IPS-18c (cell line): ENCODE results near the gene TRAF3IP1.
A peak's percentile ranks its signal among the peaks of the same experiment; 100 is the strongest.
"Not testable (repeated sequence)": the region's sequence is repeated elsewhere in the genome, so short reads cannot be mapped to it uniquely, and the experiment has no call there.

Experiments used
- H3K4me3 ChIP-seq: 2 replicates; pipeline ENCODE4 v1.7.0; 2013; ENCODE audit warnings: low read depth, mild to moderate bottlenecking, low read length, moderate library complexity; ENCODE audit not compliant: insufficient read depth
- H3K9me3 ChIP-seq: one replicate; pipeline ENCODE4 v1.6.1; 2013; ENCODE audit warnings: mild to moderate bottlenecking, low read length, moderate library complexity; ENCODE audit not compliant: control insufficient read depth, insufficient read depth

TRAF3IP1 gene, protein sequence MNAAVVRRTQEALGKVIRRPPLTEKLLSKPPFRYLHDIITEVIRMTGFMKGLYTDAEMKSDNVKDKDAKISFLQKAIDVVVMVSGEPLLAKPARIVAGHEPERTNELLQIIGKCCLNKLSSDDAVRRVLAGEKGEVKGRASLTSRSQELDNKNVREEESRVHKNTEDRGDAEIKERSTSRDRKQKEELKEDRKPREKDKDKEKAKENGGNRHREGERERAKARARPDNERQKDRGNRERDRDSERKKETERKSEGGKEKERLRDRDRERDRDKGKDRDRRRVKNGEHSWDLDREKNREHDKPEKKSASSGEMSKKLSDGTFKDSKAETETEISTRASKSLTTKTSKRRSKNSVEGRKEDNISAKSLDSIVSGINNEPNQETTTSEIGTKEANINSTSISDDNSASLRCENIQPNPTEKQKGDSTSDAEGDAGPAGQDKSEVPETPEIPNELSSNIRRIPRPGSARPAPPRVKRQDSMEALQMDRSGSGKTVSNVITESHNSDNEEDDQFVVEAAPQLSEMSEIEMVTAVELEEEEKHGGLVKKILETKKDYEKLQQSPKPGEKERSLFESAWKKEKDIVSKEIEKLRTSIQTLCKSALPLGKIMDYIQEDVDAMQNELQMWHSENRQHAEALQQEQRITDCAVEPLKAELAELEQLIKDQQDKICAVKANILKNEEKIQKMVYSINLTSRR

DNA sequence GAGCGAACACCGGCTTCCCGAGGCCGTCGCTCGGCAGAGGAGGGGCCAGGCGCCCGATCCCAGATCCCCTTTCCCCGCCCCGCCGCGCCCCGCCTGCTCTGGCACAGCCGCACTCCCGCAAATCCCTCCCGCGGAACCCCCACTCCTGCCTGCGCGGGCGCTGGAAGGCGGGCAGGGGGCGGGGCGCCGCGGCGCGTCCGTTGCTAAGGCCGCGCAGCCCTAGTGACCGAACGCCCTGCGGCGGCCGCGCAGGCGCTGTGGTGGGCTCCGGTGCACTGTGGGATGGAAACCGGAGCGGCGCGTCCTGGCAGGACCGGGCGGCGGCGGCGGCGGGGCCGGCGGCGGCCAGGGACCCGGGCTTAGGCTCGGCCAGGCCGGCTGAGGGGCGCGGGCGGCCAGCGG lies at the start of gene TRAF3IP1:
TRAF3IP1 (plus strand) TSS at position 273 of the 402 bp plus-strand sequence. CDS start 145 bp downstream, outside the sequence.
- no peaks in the 10 kb centered on the region for H3K9me3 ChIP-seq
- peak within 1 kb of the TSS; percentile 66 for H3K4me3 ChIP-seq

DNA sequence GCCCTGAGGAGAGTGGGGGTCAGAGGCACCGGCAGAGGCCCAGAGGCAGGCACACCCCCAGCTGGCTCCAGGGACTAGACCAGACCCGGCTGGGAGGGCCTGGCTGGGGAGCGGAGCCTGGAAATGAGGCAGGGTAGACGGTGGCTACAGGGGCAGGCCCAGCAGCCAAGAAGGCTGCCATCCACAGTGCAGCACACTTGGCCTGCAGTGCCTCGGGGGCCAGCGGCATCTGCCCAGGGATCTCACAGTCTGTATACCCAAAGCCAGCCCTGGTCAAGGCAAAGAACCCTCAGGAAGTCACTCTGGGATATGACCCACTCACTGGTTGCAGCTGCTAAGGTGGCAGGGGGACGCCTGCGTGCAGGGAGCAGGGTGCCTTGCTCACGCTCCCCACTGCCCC lies 49.7 kb upstream of the TRAF3IP1 start:
- Histone ChIP-seq H3K9me3 (no peaks in the 10 kb centered on the region), H3K4me3 (no peak overlapping the region)

DNA sequence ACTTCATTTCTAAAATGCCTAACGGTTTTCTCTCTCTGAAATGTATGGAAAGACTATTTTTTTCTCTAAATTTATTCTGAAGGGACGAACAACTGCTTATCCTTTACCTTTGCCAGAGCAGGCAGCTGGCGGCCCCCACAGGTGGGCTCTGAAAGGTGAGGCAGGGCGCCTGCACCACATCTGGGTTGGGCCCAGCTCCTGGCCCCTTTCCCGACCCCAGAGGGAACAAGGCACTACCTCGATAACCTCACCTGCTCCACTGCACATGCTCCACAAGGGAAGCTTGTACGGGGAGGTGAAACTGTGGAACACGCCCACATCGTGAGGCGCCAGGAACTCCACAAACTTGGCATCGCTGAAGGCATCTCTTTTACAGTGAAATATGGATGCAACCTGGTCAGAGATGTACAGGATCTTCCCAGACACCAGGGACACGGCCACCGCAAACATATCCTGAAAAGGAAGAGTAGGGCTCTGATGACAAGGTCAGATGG lies 49.2 kb upstream of the TRAF3IP1 start:
- Histone ChIP-seq H3K9me3 (no peaks in the 10 kb centered on the region), H3K4me3 (no peak overlapping the region)

DNA sequence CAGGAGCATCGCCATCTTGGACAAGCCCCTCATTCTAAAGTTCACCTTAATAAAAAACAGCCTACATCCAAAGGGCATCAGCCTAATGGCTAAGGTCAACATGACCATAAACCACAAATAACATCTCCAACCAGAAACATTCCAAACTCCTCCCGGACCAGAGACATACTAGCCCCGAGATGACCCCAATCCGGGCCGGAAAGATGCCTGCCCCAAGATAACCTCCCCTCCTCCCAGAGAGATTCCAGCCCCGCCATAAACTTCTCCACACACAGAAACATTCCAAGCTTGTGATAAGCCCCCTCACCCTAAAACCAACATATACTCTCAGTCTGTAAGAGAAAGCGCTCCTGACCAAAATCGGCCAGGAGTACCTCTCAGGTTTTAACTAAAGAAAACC lies 48.6 kb upstream of the TRAF3IP1 start:
- not testable (repeated sequence) for H3K9me3 ChIP-seq, H3K4me3 ChIP-seq

DNA sequence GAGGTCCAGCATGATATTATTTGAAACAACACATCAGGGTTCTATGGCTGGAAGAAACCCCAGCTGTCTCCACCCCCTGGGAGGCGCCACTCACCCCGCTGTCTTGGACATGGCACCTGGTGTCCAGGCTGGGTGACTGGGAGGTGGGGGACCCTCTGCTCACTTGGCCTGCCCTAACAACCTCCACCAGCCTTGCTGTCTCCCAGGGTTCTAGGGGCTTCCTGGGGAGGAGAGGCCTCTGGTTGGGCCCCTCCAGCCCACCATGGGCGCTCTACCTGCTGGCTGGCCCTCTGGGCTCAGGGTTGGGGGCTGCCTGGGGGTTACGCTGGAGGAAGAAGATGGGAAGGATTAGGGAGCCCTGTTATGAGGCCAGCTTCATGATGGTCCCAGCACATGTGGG lies 48.2 kb upstream of the TRAF3IP1 start:
- Histone ChIP-seq H3K4me3 (no peak overlapping the region), H3K9me3 (no peaks in the 10 kb centered on the region)

DNA sequence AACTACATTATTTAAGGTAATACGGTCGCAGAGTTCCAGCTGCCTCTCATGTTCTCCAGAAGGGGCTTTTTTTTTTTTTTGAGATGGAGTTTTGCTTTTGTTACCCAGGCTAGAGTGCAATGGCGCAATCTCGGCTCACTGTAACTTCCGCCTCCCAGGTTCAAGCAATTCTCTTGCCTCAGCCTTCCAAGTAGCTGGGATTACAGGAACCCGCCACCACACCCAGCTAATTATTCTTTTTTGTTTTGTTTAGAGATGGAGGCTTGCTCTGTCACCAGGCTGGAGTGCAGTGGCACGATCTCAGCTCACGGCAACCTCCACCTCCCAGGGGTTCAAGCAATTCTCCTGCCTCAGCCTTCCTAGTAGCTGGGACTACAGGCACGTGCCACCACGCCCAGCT lies 46.9 kb upstream of the TRAF3IP1 start:
- H3K9me3 ChIP-seq, result not testable (repeated sequence)

DNA sequence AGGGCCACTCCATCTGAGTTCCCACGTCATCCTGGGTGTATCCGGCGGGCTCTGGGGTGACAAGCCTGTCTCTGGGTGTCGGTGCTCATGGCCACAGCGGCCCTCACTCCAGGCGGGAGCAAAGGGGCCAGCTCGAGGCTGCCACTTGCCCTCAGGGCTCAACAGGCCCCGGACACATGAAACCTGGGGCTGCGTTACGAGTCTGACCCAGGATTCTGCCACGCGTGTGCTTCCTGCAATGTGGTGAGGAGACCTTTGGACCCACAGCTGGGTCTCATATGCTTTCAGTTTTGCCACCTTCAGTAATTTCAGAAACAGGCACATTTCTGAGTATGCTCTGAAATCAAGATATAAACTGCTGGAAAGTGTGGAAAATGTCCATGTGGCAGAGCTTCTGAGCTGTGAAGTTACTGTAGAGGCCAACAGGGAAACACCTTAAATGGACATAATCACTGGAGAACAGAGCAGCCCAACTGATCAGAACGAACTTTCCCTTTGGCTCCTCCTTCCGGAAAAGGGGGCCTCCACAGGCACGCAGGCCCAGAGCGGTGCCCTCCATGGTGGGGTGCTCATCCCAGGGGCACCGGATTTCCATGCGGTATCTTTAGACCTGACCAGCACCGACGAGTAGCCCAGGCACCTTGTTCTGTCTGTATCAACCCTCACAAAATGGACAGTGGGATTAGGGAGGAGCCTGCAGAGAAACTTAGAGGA lies 46.0 kb upstream of the TRAF3IP1 start:
- H3K4me3 ChIP-seq, result no peak overlapping the region
- H3K9me3 ChIP-seq, result no peaks in the 10 kb centered on the region

More for the DNA sequence above, 46.9 kb upstream of the TRAF3IP1 start:
- H3K4me3 ChIP-seq, result not testable (repeated sequence)

DNA sequence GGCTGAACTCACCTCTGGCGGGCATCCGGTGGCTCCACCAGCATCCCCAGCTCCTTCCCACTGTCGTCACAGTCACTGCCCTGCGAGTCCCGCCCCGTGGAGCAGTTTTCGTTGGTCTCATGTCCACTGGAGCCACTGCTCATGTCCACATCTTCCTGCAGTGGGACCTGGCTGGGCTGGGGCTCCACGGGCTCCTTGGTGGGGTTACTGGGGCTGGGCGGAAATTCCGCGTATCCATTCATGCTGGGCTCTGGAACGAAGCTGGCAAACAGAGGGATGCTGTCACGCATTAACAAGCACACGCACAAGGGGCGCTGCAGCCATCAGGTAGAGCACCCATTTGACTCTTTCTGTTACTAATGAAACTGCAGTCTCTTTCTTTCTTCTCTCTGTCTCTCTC lies 42.6 kb upstream of the TRAF3IP1 start:
- no peaks in the 10 kb centered on the region for H3K9me3 ChIP-seq
- H3K4me3 ChIP-seq, result no peak overlapping the region

DNA sequence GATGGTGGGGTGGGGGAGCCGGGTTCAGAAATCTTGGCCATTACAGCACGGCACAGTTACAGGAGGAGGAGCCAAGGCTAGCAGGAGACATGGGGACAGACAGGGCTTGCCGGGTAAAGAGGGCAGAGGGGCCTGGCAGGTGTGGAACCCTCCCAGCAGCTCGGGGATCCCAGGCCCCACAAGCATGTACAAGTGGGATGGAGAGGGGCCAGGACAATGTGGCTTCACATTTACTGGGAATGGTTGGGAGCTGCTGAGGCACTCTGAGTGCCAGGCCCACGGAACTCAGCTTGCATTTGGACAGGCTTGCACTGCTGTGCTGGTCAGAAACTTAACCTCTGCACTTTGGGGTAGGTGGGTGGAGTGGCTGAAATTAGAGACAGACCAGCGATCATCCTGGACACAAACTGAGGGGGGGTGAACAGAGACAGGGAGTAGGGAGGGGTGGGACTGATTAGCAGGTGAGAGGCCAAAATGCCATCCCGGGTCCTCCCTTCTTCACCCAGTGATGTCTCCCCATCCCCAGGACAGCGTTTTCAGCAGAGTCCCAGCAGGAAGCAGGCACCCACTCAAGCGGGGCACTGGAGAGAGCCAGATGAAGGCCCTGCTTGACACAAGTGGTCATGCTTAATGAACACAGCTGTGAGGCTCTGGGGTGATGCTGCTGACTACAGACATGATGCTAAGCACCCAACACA lies 41.5 kb upstream of the TRAF3IP1 start:
- H3K4me3 ChIP-seq, result no peak overlapping the region
- H3K9me3 ChIP-seq, result no peaks in the 10 kb centered on the region

DNA sequence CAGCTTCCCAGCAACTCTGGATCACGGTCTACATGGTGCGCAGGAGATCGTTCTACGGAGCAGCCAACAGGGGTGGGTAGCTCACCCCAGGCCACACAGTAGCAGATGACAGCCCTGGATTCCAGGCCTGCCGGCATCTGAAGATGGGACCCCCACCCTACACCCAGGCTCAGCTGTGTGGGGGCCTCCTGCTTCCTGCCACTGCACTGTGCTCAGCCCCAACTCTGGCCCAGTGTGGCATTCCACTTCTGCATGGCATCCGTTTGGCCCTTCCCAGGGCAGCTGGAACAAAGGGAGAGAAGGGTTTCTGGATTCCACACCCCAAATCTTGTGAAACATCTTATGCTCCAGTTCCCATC lies 41.0 kb upstream of the TRAF3IP1 start:
- no peaks in the 10 kb centered on the region for H3K9me3 ChIP-seq
- H3K4me3 ChIP-seq, result no peak overlapping the region

DNA sequence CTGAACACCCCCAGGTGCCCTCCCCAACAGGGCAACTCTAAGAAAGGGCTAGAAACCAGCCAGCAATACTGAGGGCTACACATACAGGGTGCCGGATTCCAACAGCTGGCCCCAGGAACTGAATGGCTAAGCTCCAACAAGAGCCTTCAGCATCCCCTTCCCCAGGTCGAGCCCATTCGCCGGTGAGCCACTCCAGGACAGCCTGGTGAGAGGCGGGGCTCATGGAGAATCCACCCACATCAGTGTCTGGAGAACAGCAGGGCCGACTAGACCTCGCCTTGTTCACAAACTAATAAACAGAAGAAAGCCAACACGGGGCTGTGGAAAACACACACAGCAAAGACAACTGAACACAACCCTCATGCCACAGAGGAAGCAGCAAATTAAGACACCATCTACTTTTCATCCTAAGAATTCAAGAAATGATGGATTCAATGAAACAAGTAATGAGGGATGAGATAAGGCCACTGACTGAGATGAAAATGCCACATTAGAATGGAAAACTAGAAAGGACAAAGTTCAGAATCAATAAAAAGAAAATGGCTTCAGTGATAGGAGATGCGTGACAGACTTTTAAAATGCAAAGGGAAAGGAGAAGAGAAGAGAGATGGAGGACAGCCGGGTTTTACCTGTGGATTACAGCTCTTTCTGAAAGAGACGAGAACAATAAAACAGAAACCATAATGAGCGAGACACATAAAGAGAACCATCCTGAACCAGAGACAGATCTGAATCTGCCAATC lies 40.1 kb upstream of the TRAF3IP1 start:
- Histone ChIP-seq H3K4me3 (no peak overlapping the region), H3K9me3 (no peaks in the 10 kb centered on the region)

DNA sequence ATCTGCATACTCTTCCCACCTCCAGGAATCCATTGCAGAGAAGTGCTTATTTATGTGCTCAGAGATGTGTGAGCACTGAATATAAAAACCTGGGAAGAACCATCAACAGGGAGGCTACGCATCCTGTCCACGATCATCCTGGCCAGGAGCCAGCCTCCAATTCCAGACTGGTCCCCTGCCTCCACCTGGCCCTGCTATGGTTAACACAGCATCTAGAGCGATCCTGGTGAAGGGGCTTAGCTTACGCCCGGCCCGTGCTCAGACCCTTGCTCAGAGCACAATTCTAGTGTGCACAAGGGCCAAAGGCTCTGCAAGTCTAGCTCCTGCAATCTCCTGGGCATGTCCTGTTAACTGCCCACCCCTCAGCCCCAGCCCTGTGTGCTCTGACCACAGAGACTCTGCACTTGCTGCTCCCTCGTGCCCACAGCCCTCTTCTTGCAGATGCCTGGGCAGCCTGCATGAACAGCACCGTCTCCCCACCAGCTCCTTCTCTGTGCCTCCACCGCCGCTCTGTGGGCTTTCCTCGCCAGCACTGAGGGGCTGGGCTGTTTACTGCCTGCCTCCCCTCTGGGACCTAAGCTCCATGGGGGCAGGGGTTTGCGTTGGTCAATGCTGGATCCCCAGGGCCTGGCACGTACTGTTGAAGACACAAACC lies 38.4 kb upstream of the TRAF3IP1 start:
- H3K9me3 ChIP-seq, result no peaks in the 10 kb centered on the region
- H3K4me3 ChIP-seq, result no peak overlapping the region

DNA sequence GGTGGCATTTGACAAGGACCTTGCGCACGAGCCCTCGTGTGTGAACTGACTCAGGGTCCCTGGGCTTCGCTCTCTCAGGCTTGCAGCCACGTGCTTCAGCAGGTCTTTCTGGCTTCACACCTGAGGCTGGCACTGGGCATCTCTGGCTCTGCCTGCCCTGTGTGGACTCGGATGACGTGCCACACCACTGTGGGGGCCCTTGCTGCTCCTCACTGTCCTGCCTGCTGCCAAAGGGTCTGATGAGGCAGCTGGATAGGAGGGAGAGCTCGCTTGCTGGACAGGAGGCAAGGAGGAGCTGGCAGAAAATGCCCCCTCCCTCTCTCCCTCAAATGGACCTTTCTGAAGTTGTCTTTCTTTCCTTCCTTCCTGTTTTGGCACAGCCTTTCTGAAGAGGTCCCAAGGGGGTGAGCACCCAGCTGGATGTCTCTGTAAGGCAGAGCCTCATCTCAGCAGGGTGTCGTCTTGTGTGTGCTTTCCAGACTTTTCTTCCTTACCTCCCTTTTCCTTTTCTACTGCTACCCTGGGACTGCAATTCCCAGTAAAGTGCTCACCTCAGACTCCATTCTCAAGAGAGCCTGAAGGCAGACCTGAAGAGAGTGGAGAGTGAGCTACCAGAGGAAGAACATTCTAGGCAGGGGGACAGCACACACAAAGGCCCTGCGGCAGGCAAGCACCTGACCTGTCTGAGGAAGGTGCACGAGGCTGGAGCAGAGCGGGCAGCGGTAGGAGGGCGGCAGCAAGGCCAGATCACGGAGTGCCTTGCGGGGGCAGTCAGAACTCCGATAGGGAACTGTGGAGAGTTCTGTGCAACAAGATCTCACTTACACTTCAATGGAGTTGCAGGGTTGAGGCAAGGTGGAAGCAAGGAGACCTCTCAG lies 37.2 kb upstream of the TRAF3IP1 start:
- no peak overlapping the region for H3K4me3 ChIP-seq
- H3K9me3 ChIP-seq, result no peaks in the 10 kb centered on the region

DNA sequence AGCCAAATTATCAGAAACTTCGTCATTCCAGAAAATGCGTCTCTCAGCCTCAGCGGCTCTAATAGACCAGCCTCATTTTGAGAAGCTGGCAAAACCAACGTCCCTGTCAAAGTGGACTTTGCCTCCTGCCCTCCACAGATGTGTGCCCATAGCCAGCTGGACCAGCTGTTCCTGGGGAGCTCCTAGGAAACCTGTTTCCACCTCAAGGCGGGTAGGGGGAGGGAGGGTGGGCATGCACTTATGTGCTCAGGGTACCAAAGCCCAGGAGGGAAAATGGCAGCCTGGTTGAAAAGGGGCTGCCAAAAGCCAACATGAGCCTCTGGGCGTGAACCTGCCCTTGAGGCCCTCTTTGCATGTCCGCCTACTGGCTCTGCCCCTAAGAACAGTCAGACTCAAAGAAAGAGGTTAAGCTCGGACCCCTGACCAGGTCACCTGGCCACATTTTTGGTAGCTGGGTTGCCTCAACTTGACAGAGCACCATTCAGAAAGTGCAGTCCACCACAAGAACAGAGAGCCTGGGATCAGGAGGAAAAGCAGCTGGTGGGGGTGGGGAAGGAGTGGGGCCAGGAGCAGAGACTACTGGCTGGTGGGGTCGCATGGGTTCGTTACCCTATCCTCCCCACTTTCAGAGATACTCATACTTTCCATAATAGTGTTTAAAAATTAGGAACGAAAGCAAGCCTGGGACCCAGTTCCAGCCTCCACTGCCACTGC lies 35.4 kb upstream of the TRAF3IP1 start:
- Histone ChIP-seq H3K9me3 (no peaks in the 10 kb centered on the region), H3K4me3 (no peak overlapping the region)

DNA sequence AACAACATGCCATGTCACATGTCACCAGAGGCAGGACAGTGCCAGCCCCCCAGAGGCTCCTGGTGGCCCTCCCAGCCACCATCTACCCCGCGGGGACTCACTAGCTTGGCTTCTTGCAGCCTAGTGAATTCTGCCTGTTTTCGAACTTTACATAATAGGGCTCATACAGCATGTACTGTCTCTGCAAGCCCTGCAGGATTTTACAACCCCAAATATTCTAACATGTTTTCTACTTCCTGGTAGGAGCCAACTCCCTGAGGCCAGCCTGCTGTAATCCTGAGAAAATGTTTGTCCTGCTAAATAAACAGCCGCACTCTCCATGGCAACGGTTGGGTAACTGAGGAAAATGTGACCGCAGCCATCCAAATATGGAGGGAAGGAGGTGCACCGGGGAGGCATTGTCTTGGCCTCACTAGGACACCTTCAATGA lies 34.6 kb upstream of the TRAF3IP1 start:
- H3K4me3 ChIP-seq, result no peak overlapping the region
- H3K9me3 ChIP-seq, result no peaks in the 10 kb centered on the region
